Mesendoderm (in vitro differentiated cells): ENCODE measurements around the gene ATAD2B.

Experiments
- DNase-seq: peaks from one replicate; pipeline ENCODE4 v3.0.0; 2013
- H2AK5ac ChIP-seq: 2 replicates; pipeline ENCODE4 v1.6.1; 2013; ENCODE audit warnings: low read length, inconsistent platforms
- H2BK120ac ChIP-seq: 2 replicates; pipeline ENCODE4 v1.6.1; 2013; ENCODE audit warnings: low read depth, mild to moderate bottlenecking, low read length, moderate library complexity, mixed read lengths
- H2BK15ac ChIP-seq: replicated peaks from 2 replicates; pipeline ENCODE4 v1.6.1; 2013; ENCODE audit warnings: low read depth, mild to moderate bottlenecking, moderate library complexity
- H2BK5ac ChIP-seq: 2 replicates; pipeline ENCODE4 v1.6.1; 2013; ENCODE audit warnings: low read length, inconsistent platforms
- H3K18ac ChIP-seq: 2 replicates; pipeline ENCODE4 v1.6.1; 2013; ENCODE audit warnings: mild to moderate bottlenecking, low read length, mixed read lengths
- H3K23ac ChIP-seq: one replicate; pipeline ENCODE4 v1.6.1; 2013; ENCODE audit warnings: low read length
- H3K27ac ChIP-seq: 2 replicates; pipeline ENCODE4 v1.5.1; 2013; ENCODE audit warnings: low read depth, mild to moderate bottlenecking, inconsistent platforms, low read length, moderate library complexity
- H3K27me3 ChIP-seq: 2 replicates; pipeline ENCODE4 v1.6.1; 2013; ENCODE audit warnings: low read length, control low read depth, mild to moderate bottlenecking, inconsistent platforms; ENCODE audit not compliant: insufficient read depth, poor library complexity
- H3K36me3 ChIP-seq: 2 replicates; pipeline ENCODE4 v1.6.1; 2013; ENCODE audit warnings: low read length, inconsistent platforms; ENCODE audit not compliant: control insufficient read depth, insufficient read depth
- H3K4ac ChIP-seq: one replicate; pipeline ENCODE4 v1.6.1; 2013; ENCODE audit warnings: low read depth, mild to moderate bottlenecking, low read length, moderate library complexity
- H3K4me1 ChIP-seq: 2 replicates; pipeline ENCODE4 v1.6.1; 2013; ENCODE audit warnings: low read depth, low read length, inconsistent platforms; ENCODE audit not compliant: control insufficient read depth
- H3K4me2 ChIP-seq: 2 replicates; pipeline ENCODE4 v1.6.1; 2013; ENCODE audit warnings: low read length
- H3K4me3 ChIP-seq: 2 replicates; pipeline ENCODE4 v1.5.1; 2013; ENCODE audit warnings: mild to moderate bottlenecking, low read length
- H3K56ac ChIP-seq: one replicate; pipeline ENCODE4 v1.6.1; 2013; ENCODE audit warnings: low read length
- H3K79me1 ChIP-seq: 2 replicates; pipeline ENCODE4 v1.6.1; 2013; ENCODE audit warnings: low read length, inconsistent platforms
- H3K79me2 ChIP-seq: 2 replicates; pipeline ENCODE4 v1.6.1; 2013; ENCODE audit warnings: mild to moderate bottlenecking, low read length; ENCODE audit not compliant: control insufficient read depth, insufficient read depth
- H3K9ac ChIP-seq: 2 replicates; pipeline ENCODE4 v1.6.1; 2013; ENCODE audit warnings: low read length, inconsistent platforms
- H4K5ac ChIP-seq: one replicate; pipeline ENCODE4 v1.6.1; 2013; ENCODE audit warnings: low read length
- H4K8ac ChIP-seq: one replicate; pipeline ENCODE4 v1.6.1; 2013; ENCODE audit warnings: low read depth, mild to moderate bottlenecking, control low read depth, low read length, moderate library complexity
- WGBS: extraction: QIAGEN DNeasy Blood & Tissue Kit; methylation state at CpG from one replicate; pipeline ENCODE4 v1.1.7; 2013; ENCODE audit warnings: low lambda C conversion rate, missing lambda C conversion rate; ENCODE audit not compliant: insufficient coverage; ENCODE audit errors: extremely low coverage; 5-methylcytosine and 5-hydroxymethylcytosine counted together

Gene ATAD2B

DNA sequence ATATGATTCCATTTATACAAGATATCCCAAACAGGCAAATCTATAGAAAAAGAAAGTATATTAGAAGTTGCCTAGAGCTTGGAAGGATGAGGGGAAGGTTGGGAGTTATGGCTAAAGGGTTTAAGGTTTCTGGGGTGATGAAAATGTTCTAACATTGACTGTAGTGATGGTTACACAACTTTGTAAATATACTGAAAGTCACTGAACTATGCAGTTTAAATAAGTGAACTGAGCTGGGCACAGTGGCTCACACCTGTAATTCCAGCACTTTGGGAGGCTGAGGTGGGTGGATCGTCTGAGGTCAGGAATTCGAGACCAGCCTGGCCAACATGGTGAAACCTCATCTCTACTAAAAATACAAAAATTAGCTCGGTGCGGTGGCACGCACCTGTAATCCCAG lies 91.5 kb downstream of the ATAD2B start:
- no peak overlapping the region for H3K18ac ChIP-seq
- H3K9ac ChIP-seq = no peak overlapping the region
- no peak overlapping the region for H3K4ac ChIP-seq
- H3K79me2 ChIP-seq = no peaks in the 10 kb centered on the region
- H2BK5ac ChIP-seq = no peak overlapping the region
- no peak overlapping the region for H3K4me2 ChIP-seq
- no peak for DNase-seq
- H3K36me3 ChIP-seq = no peaks in the 10 kb centered on the region
- no peaks in the 10 kb centered on the region for H3K27me3 ChIP-seq
- no peak overlapping the region for H3K56ac ChIP-seq
- no peak overlapping the region for H4K8ac ChIP-seq
- H2BK120ac ChIP-seq = no peak overlapping the region
- no peak overlapping the region for H3K4me3 ChIP-seq
- H3K23ac ChIP-seq = no peak overlapping the region
- H3K79me1 ChIP-seq = no peaks in the 10 kb centered on the region
- H3K27ac ChIP-seq = no peak overlapping the region
- no peak overlapping the region for H2BK15ac ChIP-seq
- no peak overlapping the region for H2AK5ac ChIP-seq
- no peaks in the 10 kb centered on the region for H3K4me1 ChIP-seq
- no CpG with 5 or more reads among the region's 5 CpGs for WGBS
- H4K5ac ChIP-seq = no peak overlapping the region

DNA sequence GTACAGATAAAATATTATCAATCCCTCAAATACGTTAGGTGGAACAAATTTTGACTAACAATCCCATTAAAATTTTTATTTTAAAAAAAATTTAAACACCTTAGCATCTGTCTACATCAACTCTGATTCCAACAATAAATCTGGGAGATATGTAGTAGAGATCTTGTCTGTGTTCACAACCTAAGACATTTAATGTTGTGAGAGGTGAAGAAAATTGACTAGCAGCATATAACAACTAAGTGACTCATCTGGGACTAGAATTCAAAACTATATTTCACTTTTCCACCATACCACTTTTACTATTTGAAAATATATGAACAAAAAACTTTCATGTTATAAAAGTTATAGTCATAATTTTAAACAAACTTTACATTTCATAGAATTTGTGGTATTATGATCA lies 97.9 kb downstream of the ATAD2B start:
- Histone ChIP-seq H3K4me3 (no peak overlapping the region), H2BK5ac (no peak overlapping the region), H4K5ac (no peak overlapping the region), H3K4ac (no peak overlapping the region), H3K27me3 (no peaks in the 10 kb centered on the region), H3K18ac (no peak overlapping the region), H4K8ac (no peak overlapping the region), H3K36me3 (no peaks in the 10 kb centered on the region), H3K27ac (no peak overlapping the region), H3K23ac (no peak overlapping the region), H3K4me1 (no peaks in the 10 kb centered on the region), H2BK120ac (no peak overlapping the region), H2BK15ac (no peak overlapping the region), H3K9ac (no peak overlapping the region), H3K79me2 (no peaks in the 10 kb centered on the region), H3K4me2 (no peak overlapping the region), H2AK5ac (no peak overlapping the region), H3K56ac (no peak overlapping the region), H3K79me1 (no peaks in the 10 kb centered on the region)
- no peak for DNase-seq
- WGBS = 100% methylated on average over 1 of the region's 1 CpG

DNA sequence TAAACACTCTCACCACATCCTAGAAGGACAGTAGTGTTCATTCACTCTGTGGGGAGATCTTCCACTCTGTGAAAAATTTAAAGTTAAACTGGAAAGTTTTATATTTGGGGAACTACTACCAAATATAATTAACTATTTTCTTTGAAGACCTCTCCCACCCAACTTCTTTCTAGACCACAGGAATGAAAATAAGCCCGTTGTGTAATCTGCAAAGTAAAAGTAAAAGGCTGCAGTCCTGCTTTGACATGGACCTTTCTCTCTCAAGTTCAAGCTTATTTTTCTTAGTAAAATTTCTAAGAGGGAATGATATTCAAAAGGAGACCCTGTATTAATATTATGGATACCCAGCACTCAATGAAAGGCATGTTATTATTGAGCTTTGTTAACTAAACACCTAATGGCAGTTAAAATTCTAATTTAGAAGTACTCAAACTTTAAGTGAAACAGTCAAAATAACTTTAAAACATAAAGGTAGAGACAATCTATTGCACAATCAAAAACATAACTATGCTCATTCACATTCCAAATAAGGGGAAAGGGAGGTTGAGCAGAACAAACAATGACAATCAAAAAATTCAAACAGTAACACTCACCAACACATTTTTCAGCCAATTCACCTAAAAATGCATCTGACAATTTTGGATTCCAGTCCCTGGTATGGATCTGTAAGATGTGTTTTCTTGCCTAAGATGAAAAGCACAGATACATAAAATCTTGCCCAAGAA lies 98.5 kb downstream of the ATAD2B start:
- H3K4me1 ChIP-seq = no peaks in the 10 kb centered on the region
- H3K4me3 ChIP-seq = no peak overlapping the region
- WGBS = no CpG with 5 or more reads among the region's 1 CpG
- H3K56ac ChIP-seq = no peak overlapping the region
- H3K79me2 ChIP-seq = no peaks in the 10 kb centered on the region
- H2BK15ac ChIP-seq = no peak overlapping the region
- no peak overlapping the region for H4K5ac ChIP-seq
- no peak overlapping the region for H3K4ac ChIP-seq
- H2BK120ac ChIP-seq = no peak overlapping the region
- no peaks in the 10 kb centered on the region for H3K79me1 ChIP-seq
- no peaks in the 10 kb centered on the region for H3K27me3 ChIP-seq
- H2BK5ac ChIP-seq = no peak overlapping the region
- H3K36me3 ChIP-seq = no peaks in the 10 kb centered on the region
- DNase-seq = no peak
- no peak overlapping the region for H4K8ac ChIP-seq
- no peak overlapping the region for H3K18ac ChIP-seq
- H3K27ac ChIP-seq = no peak overlapping the region
- no peak overlapping the region for H3K23ac ChIP-seq
- no peak overlapping the region for H3K4me2 ChIP-seq
- no peak overlapping the region for H3K9ac ChIP-seq
- no peak overlapping the region for H2AK5ac ChIP-seq

DNA sequence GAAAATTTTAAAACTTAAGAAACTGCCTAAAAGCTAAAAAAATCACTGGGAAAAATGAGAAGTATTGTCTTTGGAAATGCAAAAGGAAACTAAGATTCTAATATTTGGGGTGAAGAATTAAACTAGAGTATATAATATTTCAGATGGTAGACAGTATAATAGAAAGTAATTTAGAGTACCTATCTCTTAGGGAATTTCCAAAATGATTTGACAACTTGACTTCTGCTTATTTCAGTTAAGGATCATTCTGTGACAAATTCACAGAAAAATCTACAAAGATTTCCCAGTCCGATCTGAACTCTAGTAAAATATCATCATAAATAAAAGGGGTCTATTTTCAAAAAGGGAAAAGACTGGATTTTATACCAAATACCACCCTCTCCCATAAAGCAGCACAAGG lies 99.6 kb downstream of the ATAD2B start:
- Histone ChIP-seq H3K4me3 (no peak overlapping the region), H2AK5ac (no peak overlapping the region), H3K9ac (no peak overlapping the region), H2BK15ac (no peak overlapping the region), H3K79me1 (no peaks in the 10 kb centered on the region), H3K36me3 (no peaks in the 10 kb centered on the region), H3K56ac (no peak overlapping the region), H2BK5ac (no peak overlapping the region), H3K4me1 (no peaks in the 10 kb centered on the region), H3K18ac (no peak overlapping the region), H2BK120ac (no peak overlapping the region), H4K8ac (no peak overlapping the region), H3K23ac (no peak overlapping the region), H3K79me2 (no peaks in the 10 kb centered on the region), H4K5ac (no peak overlapping the region), H3K27ac (no peak overlapping the region), H3K27me3 (no peaks in the 10 kb centered on the region), H3K4me2 (no peak overlapping the region), H3K4ac (no peak overlapping the region)
- no CpG with 5 or more reads among the region's 1 CpG for WGBS
- DNase-seq = no peak

DNA sequence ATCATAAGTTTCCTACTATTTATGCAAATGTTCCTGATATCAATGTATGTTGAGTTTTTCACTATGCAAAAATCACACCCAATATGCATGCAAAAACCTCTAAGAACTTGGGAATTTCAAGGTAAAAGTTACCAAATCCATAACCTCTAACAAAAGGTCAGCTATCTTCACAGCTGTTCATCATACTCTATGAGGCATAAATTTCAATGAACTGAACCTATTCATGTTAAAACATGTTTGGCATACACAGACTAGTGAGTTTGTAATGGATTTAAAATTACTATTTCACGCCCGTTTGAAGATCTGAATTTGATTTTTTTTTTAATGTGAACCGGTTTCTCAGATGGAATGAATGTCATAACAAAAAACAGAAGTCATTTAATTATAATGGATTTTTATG lies 100.2 kb downstream of the ATAD2B start:
- no peaks in the 10 kb centered on the region for H3K79me2 ChIP-seq

DNA sequence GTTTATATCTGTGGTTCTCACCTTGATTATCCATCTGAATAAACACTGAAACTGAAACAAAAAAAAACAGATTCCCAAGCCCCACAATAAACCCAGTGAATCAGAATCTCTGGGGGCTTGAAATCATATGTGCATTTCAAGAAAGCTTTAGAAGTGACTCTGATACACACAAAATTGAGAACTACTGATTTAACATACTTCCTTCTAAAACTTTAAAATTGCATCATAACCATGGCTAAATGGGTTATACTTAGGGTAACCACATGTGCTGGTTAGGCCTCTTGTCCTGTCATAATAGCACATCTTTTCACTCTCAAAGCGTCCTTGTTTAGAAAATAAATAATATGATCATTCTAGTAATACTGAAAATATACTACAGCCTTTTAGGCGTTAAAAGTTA lies 100.9 kb downstream of the ATAD2B start:
- no peaks in the 10 kb centered on the region for H3K79me2 ChIP-seq
- H3K79me1 ChIP-seq = no peaks in the 10 kb centered on the region
- no peak overlapping the region for H3K56ac ChIP-seq
- no peak overlapping the region for H4K5ac ChIP-seq
- no peak overlapping the region for H2BK15ac ChIP-seq
- no peak overlapping the region for H3K9ac ChIP-seq
- no peak overlapping the region for H2BK5ac ChIP-seq
- no peak overlapping the region for H4K8ac ChIP-seq
- no peak overlapping the region for H3K4ac ChIP-seq
- no peaks in the 10 kb centered on the region for H3K36me3 ChIP-seq
- no peak overlapping the region for H3K18ac ChIP-seq
- H2AK5ac ChIP-seq = no peak overlapping the region
- H3K4me2 ChIP-seq = no peak overlapping the region
- WGBS = 100% methylated on average over 1 of the region's 2 CpGs
- H3K23ac ChIP-seq = no peak overlapping the region
- H3K27me3 ChIP-seq = no peaks in the 10 kb centered on the region
- no peak overlapping the region for H3K4me3 ChIP-seq
- no peaks in the 10 kb centered on the region for H3K4me1 ChIP-seq
- DNase-seq = no peak
- no peak overlapping the region for H3K27ac ChIP-seq
- H2BK120ac ChIP-seq = no peak overlapping the region

More for the DNA sequence above, 100.2 kb downstream of the ATAD2B start:
- H3K4ac ChIP-seq = no peak overlapping the region
- no peak overlapping the region for H4K5ac ChIP-seq
- DNase-seq = no peak
- no peak overlapping the region for H2BK15ac ChIP-seq
- H4K8ac ChIP-seq = no peak overlapping the region
- no peak overlapping the region for H2AK5ac ChIP-seq
- no peak overlapping the region for H3K23ac ChIP-seq
- no peaks in the 10 kb centered on the region for H3K27me3 ChIP-seq
- no peak overlapping the region for H3K56ac ChIP-seq
- no peaks in the 10 kb centered on the region for H3K4me1 ChIP-seq
- H3K4me3 ChIP-seq = no peak overlapping the region
- H3K9ac ChIP-seq = no peak overlapping the region
- no peak overlapping the region for H2BK5ac ChIP-seq
- H2BK120ac ChIP-seq = no peak overlapping the region
- H3K36me3 ChIP-seq = no peaks in the 10 kb centered on the region
- WGBS = no CpG with 5 or more reads among the region's 3 CpGs
- no peak overlapping the region for H3K18ac ChIP-seq
- H3K27ac ChIP-seq = no peak overlapping the region
- no peak overlapping the region for H3K4me2 ChIP-seq
- no peaks in the 10 kb centered on the region for H3K79me1 ChIP-seq
